Peyer's patch (tissue), 4 donors: ENCODE results near the gene UBE2V1.

Source experiments
- POLR2A ChIP-seq, 2 donors: fragments of 450-650 bp; IDR thresholded peaks; one replicate each; pipeline ENCODE4 v1.5.1; 2017; ENCODE audit warnings: antibody characterized with exemption in 2 of 2, mild to moderate bottlenecking in 2 of 2, moderate library complexity in 2 of 2
- TF ChIP-seq, protein P1 (sequence below), 6 experiments: fragments of 450-650 bp in 4 of 6; fragments of 200-600 bp in 2 of 6; sonication (generic) in 1 of 6; IDR thresholded peaks; one replicate each; pipeline ENCODE4 v1.5.1; 2017 to 2019; ENCODE audit warnings: antibody characterized with exemption in 6 of 6, mild to moderate bottlenecking in 3 of 6, moderate library complexity in 1 of 6

DNA sequence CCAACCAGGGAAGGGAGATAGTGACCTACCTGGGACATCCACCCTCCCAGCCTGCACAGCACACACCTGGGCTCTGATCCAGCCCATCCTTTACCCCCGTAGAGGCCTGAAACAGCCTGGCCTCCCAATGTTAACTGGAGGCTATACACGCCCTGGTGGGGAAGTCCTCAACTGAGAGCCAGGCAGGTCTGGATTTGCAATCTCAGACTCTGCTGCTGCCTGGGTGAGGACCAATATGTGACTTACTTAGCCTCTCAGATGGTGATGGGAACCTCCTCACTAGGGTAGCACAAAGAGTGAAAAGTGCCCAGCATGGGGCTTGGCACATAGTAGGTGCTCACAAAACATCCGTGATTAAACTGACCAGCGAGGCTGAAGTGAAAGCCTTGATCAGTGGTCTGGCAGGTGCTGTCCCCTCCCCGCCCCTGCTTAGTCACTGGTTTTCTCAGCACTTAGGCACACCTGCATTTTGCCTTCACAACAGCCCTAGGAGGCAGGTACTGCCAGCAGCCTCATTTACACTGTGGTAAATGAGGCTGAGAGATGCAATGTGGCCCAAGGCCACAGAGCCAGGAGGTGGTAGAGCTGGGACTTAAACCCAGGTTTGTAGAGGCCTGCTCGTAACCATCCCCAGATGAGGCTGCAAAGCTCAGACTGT, 28.2 kb upstream of the UBE2V1 start:
- TF ChIP-seq, protein P1, sequence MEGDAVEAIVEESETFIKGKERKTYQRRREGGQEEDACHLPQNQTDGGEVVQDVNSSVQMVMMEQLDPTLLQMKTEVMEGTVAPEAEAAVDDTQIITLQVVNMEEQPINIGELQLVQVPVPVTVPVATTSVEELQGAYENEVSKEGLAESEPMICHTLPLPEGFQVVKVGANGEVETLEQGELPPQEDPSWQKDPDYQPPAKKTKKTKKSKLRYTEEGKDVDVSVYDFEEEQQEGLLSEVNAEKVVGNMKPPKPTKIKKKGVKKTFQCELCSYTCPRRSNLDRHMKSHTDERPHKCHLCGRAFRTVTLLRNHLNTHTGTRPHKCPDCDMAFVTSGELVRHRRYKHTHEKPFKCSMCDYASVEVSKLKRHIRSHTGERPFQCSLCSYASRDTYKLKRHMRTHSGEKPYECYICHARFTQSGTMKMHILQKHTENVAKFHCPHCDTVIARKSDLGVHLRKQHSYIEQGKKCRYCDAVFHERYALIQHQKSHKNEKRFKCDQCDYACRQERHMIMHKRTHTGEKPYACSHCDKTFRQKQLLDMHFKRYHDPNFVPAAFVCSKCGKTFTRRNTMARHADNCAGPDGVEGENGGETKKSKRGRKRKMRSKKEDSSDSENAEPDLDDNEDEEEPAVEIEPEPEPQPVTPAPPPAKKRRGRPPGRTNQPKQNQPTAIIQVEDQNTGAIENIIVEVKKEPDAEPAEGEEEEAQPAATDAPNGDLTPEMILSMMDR (IDR thresholded peaks at IDR 0.05), result no peak
- TF ChIP-seq POLR2A (IDR thresholded peaks at IDR 0.05), result no peak
